Endothelial cell of umbilical vein (primary cell): ENCODE data around the gene SLC15A3. TPM values are rescaled to one million over a fixed set of nuclear protein-coding genes. Genes with fewer than 3 reads are reported as not detected.

Source experiments
- BruUV-seq: library from RNA; stranded (reverse); fragments of 400-500 nt; replicated peaks from 2 replicates; lab custom pipeline; 2021; lab: Mats Ljungman, UMichigan
- CTCF ChIA-PET: fragments of 300-600, 350-600 bp; sonication (Branson Sonifier 250); formaldehyde crosslinking; loops from one replicate; lab custom pipeline; 2021; ENCODE audit warnings: antibody characterized with exemption, inconsistent platforms; lab: Charles Lee
- POLR2A ChIA-PET: fragments of 300-600, 350-600 bp; sonication (Branson Sonifier 250); formaldehyde crosslinking; loops from one replicate; lab custom pipeline; 2021; ENCODE audit warnings: antibody characterized with exemption, inconsistent platforms; lab: Charles Lee
- DNase-seq: peaks from one replicate; pipeline ENCODE4 v3.0.0-alpha.2; 2011; ENCODE audit warnings: low read depth, low spot score
- FAIRE-seq: peaks from 2 replicates; lab custom pipeline; 2011; peaks lifted over from hg19 to GRCh38; lab: Jason Lieb, UNC
- H2AFZ ChIP-seq: 2 replicates; pipeline ENCODE4 v1.6.0; 2012; ENCODE audit warnings: low read depth, low read length, control low read depth, inconsistent platforms
- H3K27ac ChIP-seq: 2 replicates; pipeline ENCODE4 v1.5.1; 2011; ENCODE audit warnings: low read depth, mild to moderate bottlenecking, control low read depth, low read length, moderate library complexity; ENCODE audit not compliant: insufficient read depth
- H3K27me3 ChIP-seq, 2 experiments: 2 replicates each; pipeline versions ENCODE4 v1.6.0 to v1.6.1; 2011; ENCODE audit warnings: low read length in 2 of 2, mixed read lengths in 1 of 2; ENCODE audit not compliant: control insufficient read depth in 2 of 2, insufficient read depth in 2 of 2
- H3K36me3 ChIP-seq, 2 experiments: 2 replicates in 1 of 2; 3 replicates in 1 of 2; pipeline ENCODE4 v1.5.1; 2011; ENCODE audit warnings: low read length in 2 of 2, mild to moderate bottlenecking in 1 of 2, moderate library complexity in 1 of 2; ENCODE audit not compliant: control insufficient read depth in 2 of 2, insufficient read depth in 2 of 2; ENCODE audit errors: extremely low read depth in 1 of 2
- H3K4me1 ChIP-seq: 3 replicates; pipeline ENCODE4 v1.5.1; 2011; ENCODE audit warnings: mild to moderate bottlenecking, low read length; ENCODE audit not compliant: control insufficient read depth, insufficient read depth; ENCODE audit errors: extremely low read depth
- H3K4me2 ChIP-seq: 2 replicates; pipeline ENCODE4 v1.6.1; 2011; ENCODE audit warnings: low read length, control low read depth, mixed read lengths; ENCODE audit not compliant: insufficient read depth
- H3K4me3 ChIP-seq, 3 experiments: fragments of 200-600 bp in 1 of 3; sonication (generic), shearing (Covaris generic) in 1 of 3; replicated peaks in 1 of 3; 2 replicates each; pipeline ENCODE4 v1.5.1; 2011 to 2016; ENCODE audit warnings: control low read depth in 3 of 3, low read length in 3 of 3, mild to moderate bottlenecking in 2 of 3, inconsistent platforms in 1 of 3, low read depth in 1 of 3, moderate library complexity in 1 of 3; ENCODE audit not compliant: insufficient read depth in 1 of 3
- H3K79me2 ChIP-seq: 2 replicates; pipeline ENCODE4 v1.6.0; 2012; ENCODE audit warnings: low read length, inconsistent platforms; ENCODE audit not compliant: control insufficient read depth, insufficient read depth
- H3K9ac ChIP-seq: replicated peaks from 2 replicates; pipeline ENCODE3; 2011; ENCODE audit warnings: low read length, control low read depth; ENCODE audit not compliant: insufficient read depth; ENCODE audit errors: extremely low read depth
- H3K9me1 ChIP-seq: replicated peaks from 3 replicates; pipeline ENCODE4 v1.6.0; 2011; ENCODE audit warnings: mild to moderate bottlenecking, low read length; ENCODE audit not compliant: control insufficient read depth, insufficient read depth; ENCODE audit errors: extremely low read depth
- H3K9me3 ChIP-seq: replicated peaks from 2 replicates; pipeline ENCODE4 v1.5.1; 2012; ENCODE audit warnings: low read length, inconsistent platforms; ENCODE audit not compliant: control insufficient read depth, insufficient read depth
- H4K20me1 ChIP-seq: replicated peaks from 2 replicates; pipeline ENCODE3; 2011; ENCODE audit warnings: mild to moderate bottlenecking, low read length; ENCODE audit not compliant: control insufficient read depth, insufficient read depth; ENCODE audit errors: extremely low read depth
- CTCF ChIP-seq, 2 donors: IDR thresholded peaks; 1 replicate in 1 of 2; 2 replicates in 1 of 2; pipeline ENCODE4 v1.5.1; 2011; ENCODE audit warnings: low read length in 2 of 2, mild to moderate bottlenecking in 2 of 2, moderate library complexity in 2 of 2, control low read depth in 1 of 2, inconsistent platforms in 1 of 2, low read depth in 1 of 2; ENCODE audit not compliant: insufficient read depth in 1 of 2; ENCODE audit errors: extremely low read depth in 1 of 2
- EZH2 ChIP-seq: IDR thresholded peaks from 2 replicates; pipeline ENCODE4 v1.6.1; 2012; ENCODE audit warnings: borderline replicate concordance, low read depth, mild to moderate bottlenecking, moderate library complexity, low read length, inconsistent platforms; ENCODE audit not compliant: severe bottlenecking
- MAX ChIP-seq: IDR thresholded peaks from 2 replicates; pipeline ENCODE4 v1.6.1; 2011; ENCODE audit not compliant: insufficient read depth, insufficient read length
- MYC ChIP-seq: IDR thresholded peaks from one replicate; pipeline ENCODE4 v1.6.1; 2011; ENCODE audit warnings: mild to moderate bottlenecking, low read depth, low read length
- POLR2A ChIP-seq: IDR thresholded peaks from 2 replicates; pipeline ENCODE4 v1.6.1; 2012; ENCODE audit warnings: low read depth, mild to moderate bottlenecking, control low read depth, low read length
- POLR2AphosphoS5 ChIP-seq: IDR thresholded peaks from 2 replicates; pipeline ENCODE4 v1.6.1; 2012; ENCODE audit warnings: low read depth, mild to moderate bottlenecking, control low read depth, low read length, moderate library complexity; ENCODE audit not compliant: insufficient read depth
- dilution Hi-C: fragments of 300-500 bp; cut with MboI; formaldehyde crosslinking; loops from one replicate; pipeline ENCODE4 v1.15.0; 2019; ENCODE audit warnings: low sequenced_read_pairs; ENCODE audit not compliant: extremely low pct_ligation_motif_present
- intact Hi-C: fragments of 100-400 bp; cut with micrococcal nuclease; formaldehyde crosslinking; loops from one replicate; pipeline ENCODE4 v1.10.0; 2022
- polyA plus RNA-seq, 4 experiments: library from polyadenylated mRNA; depleted of rRNA in 3 of 4; stranded (reverse) in 3 of 4; unstranded in 1 of 4; fragments of >200 nt; gene quantifications; 2 replicates each; pipeline versions ENCODE4 v1.2.1 to v1.2.3, GENCODE V29; 2011 to 2012; ENCODE audit warnings: missing spikeins in 1 of 4
- total RNA-seq: library from RNA; stranded (reverse); gene quantifications from 2 replicates; pipeline ENCODE4 v1.2.3, GENCODE V29; 2021

The SLC15A3 gene
- total and polyA plus RNA-seq, 2 donors (not counting 3 experiments of a cell fraction or from before 2014, with no cell fraction given) = 3.3 to 4.4 TPM

- Histone ChIP-seq H4K20me1 (no peaks in the 10 kb centered on the region), H3K27me3 (peaks cover 0 to 5% of the 10 kb centered on the region in 2 experiments), H3K79me2 (peaks cover 35% of the 10 kb centered on the region), H3K27ac (peak overlapping the region; percentile 65), H3K4me1 (peaks cover 26% of the 10 kb centered on the region), H3K4me2 (peak overlapping the region; percentile 94), H3K4me3 (peak overlapping the region in 2 of 3 experiments; percentile 76 to 79), H3K36me3 (no peaks in the 10 kb centered on the region), H3K9me1 (no peaks in the 10 kb centered on the region), H3K9ac (peak overlapping the region; percentile 74), H3K9me3 (no peaks in the 10 kb centered on the region), H2AFZ (peak overlapping the region; percentile 96)
- intact Hi-C loops = loop anchor here (10.0 kb wide), 1 partner anchor 222 kb away; no protein-coding TSS in a partner anchor
- ChIA-PET POLR2A (interaction anchor here (1.0 to 1.5 kb wide), 2 partner anchors 11 to 14 kb away, joined by 3 to 5 read pairs; partner anchors contain the start of gene TMEM132A), CTCF (interaction anchor here (0.9 to 4.8 kb wide), 10 partner anchors 8 to 240 kb away, joined by 3 to 32 read pairs (median 4); no protein-coding TSS in a partner anchor)
- BruUV-seq = no TSS peak
- DNase-seq (peak; percentile 22), FAIRE-seq (peak; percentile 64)
- dilution Hi-C loops = no loop called here
- TF ChIP-seq CTCF (IDR thresholded peaks at IDR 0.05; ENCODE audit: extremely low read depth in 1 of 2, insufficient read depth in 1 of 2, low read depth in 1 of 2, low read length in 2 of 2) (no peak), MAX (no peak), EZH2 (no peak), POLR2A (no peak), MYC (no peak), POLR2AphosphoS5 (no peak)
These were observed 39.0 kb downstream of the SLC15A3 start for GRCh38 chr11:60912851-60913528.
